Fibroblast of skin of right biceps (primary cell): Measurements from ENCODE around the gene CACNG8.

ENCODE experiments used
- DNase-seq: peaks from one replicate; pipeline ENCODE4 v3.0.0-alpha.2; 2013

Gene CACNG8

DNA sequence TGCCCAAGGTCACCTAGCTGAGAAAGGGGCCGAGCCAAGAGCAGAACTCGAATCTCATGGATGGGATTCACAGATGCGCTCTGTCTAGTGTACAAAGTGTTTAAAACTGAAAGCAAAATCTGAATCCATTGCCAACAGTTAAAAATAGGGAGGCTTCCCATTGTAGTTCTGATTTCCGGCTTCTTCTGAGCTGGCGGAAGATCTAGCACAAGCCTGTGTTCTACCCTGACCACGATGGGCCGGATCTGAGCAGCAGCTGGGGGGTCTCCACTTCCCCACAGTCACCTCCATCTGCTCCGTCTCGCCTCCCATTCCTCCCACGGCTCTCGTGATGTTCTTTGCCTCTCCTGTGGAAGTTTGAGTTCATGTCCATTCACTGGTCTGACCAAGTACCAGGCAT, 2.4 kb downstream of the CACNG8 start:
- no peak for DNase-seq

DNA sequence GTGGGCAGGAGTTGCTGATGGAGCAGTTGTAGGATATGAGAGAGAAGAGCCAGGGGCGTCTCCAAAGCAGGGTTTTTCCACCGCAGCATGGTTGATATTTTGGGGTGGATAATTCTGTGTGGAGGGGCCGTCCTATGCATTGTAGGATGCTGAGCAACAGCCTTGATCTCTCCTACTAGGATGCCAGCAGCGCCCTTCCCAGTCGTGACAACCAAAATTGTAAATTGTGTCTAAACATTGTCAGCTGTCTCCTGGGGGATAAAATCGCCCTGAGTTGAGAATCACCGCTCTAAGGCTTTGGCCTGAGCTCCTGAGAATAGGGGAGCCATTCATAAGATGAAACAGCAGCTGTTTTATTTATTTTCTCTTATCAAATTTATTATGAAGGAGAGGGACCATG, 4.2 kb downstream of the CACNG8 start:
- no peak for DNase-seq

DNA sequence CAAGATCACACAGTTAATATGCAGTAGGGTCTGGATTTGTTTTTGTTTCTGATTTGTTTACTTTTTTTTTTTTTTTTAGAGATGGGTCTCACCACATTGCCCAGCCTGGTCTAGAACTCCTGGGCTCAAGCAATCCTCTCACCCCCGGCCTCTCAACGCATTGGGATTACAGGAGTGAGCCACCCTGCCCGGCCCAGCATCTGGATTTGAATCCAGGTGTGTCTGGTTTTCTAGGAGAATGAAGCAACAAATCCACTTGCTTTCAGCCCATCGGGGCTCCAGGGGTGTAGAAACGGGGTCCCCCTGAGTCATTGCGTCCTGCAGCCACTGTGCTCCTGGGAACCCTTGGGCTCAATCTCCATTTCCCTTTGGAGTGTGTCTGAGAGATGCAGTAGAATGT, 6.6 kb downstream of the CACNG8 start:
- no peak for DNase-seq

DNA sequence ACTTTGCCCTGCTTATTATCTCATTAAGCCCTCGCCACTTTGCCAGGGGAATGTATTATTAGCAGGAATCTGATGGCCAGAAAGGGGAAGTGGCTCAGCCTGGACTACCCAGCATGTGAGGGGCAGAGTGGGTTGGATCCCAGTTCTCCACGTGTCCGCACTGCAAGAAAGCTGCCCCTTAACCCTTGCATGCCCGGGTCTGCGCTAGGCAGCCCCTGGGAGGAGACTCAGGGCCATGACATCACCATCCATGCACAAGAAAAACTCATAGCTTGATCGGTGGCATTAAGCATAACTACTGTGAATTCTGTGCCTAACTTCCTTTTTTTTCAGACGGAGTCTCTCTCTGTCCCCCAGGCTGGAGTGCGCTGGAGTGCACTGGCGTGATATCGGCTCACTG, 8.9 kb downstream of the CACNG8 start:
- DNase-seq, result no peak

DNA sequence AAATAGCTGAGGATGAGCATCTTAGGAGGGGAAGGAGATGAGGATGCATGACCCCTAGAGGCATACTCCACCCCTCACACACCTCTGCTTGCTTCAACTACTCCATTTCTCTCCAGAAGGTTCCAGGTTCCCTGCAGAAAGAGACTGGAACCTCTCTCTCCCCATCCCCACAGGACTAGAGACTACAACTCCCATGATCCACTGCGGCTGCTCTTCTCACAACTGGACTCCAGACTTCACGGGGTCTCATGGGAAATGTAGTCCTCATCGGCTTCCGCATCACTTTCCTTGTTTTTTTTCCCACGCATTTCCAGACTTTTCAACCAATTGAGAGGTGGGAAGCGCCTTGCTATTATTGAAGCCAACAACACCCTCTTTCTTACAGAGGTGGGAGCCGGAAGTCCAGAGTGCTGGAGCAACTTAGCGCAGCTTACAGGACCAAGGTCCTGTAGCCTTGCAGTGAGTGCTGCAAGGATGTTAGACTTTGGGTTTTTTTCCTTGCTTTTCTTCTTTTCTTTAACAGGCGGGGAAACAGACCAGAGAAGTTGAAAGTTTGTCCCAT, 14.8 kb downstream of the CACNG8 start:
- peak; percentile 81 for DNase-seq

DNA sequence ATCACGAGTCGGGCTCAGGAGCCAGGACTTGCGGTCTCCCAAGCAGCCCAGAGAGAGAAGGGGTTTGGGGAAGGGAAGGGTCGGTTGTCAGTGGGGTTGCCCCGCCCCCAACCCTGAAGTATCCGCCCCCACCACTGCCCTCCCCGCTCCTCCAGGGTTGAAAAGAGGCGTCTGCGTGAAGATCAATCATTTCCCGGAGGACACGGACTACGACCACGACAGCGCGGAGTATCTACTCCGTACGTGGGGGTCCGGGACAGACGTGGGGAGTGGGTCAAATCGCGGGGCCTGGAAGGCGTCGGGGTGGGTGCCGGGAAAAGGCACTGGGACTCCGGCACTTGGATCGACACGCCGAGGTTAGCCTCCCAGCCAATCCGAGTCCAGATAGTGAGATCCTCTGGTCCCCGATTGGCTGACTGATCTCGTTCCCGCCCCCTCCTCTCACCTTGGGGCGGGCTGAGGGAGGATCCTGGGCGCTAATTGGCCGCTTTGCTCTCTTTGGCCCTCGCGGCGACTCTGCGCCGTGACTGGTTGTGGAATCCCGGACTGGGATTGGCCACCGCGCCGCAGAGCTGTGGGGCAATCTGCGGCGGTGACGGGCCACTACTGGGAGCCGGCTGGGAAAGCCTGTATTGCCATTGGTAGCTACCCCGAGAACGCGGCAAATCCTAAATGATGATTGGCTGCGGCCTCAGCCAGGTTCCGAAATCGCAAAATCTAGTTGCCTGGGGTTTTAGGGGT, 15.4 kb downstream of the CACNG8 start:
- peak; percentile 84 for DNase-seq

DNA sequence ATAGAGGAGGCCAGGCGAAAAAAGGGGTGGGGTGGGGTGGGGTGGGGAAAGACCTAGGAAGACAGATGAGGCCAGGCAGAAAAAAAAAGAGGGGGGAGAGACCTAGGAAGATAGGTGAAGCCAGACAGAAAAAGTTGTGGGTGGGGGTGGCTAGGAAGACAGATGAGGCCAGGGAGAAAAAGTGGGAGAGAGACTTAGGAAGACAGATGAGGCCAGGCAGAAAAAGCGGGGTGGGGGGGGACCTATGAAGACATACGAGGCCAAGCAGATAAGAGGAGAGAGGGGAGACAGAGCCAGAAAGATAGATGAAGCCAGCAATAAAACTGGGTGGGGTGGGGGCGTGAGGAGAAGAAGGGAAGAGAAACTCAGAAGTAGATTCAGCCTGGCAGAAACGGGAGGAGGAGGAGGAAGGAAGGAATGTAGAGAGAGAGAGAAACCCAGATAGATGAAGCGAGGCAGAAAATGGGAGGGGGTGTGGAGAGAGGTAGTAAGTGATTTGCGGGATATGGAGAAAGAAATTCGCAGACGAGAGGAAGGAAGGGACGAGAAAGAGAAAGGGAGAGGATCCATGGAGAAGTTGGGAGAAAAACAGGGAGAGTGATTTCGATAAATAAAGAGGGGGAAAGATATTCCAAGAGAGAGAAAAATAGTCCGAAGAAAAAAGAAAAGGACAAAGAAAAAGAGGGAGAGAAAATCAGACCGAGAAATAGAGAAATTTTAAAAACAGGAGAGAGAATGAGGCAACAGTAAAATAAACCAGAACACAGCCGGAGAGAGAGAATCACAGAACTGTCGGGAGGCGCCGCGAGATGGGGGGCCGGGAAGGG, 16.5 kb downstream of the CACNG8 start:
- DNase-seq, result no peak

DNA sequence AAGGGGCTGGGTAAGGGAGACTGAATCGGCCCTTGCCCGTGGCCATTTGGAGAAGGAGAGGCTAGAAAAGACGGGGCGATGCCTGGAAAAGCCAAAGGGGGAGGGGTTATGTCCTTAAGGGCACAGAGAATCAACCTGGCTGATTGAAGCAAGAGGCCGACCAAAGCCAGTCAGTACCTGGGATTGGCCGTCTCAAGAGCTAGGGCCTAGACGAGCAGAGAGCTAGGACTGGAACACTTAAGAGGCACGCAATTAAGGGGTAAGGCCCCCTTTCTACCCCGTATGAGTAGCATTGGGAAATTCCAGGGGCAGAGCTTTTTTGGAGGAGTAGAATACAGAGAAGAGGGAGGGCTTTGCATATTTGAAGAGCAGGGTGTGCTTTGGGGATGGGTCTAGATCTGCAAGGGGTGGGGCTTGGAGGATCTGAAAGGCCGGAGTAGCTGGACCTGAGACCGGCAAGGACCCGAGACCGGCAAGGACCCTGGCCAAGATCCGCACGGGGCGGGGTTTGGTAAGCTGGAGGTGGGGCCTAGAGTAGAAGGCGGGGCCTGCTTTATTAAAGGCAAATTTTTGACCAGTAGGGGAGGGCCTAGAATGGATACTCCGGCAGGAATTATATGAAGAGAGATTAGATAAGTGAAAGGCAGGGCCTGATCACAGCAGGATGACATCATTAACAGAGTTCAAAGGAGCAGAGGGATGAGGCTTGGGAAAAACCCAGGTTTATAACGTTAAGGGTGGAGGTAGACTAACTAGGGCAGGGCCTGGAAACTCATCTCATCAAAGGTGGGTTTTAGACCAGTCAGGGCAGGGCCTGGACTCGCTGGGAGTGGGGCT, 18.0 kb downstream of the CACNG8 start:
- no peak for DNase-seq

DNA sequence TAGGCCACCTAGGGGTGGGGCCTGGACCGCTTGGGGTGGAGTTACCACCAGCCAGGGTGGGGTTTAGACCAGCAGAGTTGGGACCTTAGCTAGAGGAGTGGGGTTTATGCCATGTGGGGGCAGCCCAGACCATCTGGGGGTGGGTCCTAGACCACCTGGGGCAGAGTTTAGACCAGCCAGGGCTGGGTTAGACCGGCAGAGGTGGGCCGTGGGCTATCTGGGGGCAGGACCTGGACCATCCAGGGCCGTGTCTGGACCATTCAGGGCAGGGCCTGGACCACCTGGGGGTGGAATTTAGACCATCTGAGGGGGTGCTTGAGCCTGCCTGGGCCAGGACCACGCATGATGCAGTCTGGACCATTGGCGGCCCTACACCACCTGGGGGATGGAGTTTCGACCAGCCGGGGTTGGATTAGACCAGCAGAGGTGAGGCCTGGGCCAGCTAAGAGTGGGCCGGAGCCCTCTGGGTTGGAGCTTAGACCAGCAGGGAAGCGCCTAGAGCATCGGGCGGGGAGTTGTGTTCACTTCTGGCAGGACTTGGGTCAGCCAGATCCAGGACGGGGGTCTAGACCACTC, 18.7 kb downstream of the CACNG8 start:
- DNase-seq, result no peak

DNA sequence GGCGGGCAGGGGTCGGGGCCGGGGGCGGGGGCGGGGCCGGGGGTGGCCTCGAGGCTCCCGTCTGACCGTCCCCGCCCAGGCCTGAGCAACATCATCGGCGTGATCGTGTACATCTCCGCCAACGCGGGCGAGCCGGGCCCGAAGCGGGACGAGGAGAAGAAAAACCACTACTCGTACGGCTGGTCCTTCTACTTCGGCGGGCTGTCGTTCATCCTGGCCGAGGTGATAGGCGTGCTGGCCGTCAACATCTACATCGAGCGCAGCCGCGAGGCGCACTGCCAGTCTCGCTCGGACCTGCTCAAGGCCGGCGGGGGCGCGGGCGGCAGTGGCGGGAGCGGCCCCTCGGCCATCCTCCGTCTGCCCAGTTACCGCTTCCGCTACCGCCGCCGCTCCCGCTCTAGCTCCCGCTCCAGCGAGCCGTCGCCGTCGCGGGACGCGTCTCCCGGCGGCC, 19.3 kb downstream of the CACNG8 start:
- no peak for DNase-seq

DNA sequence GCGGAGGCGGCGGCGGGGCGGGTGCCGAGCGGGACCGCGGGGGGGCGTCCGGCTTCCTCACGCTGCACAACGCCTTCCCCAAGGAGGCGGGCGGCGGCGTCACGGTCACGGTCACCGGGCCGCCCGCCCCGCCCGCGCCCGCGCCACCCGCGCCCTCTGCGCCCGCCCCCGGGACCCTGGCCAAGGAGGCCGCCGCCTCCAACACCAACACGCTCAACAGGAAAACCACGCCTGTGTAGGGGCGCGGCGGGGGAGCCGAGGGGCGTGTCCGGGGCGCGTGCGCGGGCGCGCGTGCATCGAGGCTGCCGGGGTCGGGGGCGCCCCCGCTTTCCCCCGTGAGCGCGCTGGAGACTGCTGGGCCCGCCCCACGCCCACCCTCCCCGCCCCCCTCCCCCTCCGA, 19.9 kb downstream of the CACNG8 start:
- DNase-seq, result no peak

DNA sequence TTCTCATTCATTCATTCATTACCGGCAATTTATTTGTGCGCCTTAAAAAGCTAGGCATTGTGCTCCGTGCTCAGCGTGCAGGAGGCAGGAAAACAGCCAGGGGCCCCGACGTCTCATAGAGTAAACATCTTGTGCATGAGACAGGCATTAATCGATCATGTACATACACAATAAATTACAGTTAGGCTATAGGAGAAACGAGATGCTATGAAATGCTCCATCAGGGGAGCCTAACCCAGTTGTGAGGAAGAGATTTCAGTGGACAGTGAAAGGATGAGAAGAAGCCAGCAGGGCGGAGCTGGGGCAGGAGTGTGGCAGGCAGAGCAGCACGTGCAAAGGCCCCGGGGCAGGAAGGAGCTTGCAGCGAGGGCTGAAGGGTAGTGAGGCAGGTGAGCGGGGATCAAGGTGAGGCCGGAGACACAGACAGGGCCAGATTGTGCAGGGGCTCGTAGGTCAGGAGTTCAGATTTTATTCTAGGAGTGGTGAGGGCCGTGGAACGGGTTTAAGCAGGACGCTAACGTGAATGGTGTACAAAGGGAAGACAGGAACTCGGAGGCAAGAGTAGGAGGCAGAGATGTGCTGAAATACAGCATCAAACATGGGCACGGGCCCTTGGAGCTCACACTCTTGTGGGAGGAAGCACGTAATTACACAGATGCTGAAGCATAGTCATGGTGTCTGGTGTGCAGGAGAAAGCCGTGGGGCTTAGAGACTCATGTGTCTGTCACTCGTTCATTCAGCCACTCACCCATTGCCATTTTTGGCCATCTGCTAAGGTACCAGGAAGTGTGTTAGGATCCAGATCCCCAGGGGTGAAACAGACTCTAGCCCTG, 20.9 kb downstream of the CACNG8 start:
- DNase-seq, result no peak

DNA sequence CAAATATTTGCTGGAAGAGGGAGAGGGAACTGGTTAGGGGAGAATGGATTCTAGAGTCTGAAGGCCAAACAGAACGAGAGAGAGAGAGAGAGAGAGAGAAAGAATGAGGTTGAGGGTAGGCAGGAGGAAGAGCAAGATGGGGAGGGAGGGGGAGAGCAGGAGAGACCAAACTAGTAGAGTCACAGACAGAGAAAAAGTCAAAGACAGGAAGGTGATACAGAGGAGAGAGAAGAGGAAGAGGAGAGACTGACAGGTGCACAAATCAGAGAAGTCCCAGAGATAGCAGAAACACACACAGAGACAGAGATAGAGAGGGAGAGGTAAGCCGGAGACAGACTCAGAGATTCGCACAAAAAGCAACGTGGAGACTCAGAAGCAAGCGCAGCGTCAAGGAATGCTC, 23.1 kb downstream of the CACNG8 start:
- no peak for DNase-seq

DNA sequence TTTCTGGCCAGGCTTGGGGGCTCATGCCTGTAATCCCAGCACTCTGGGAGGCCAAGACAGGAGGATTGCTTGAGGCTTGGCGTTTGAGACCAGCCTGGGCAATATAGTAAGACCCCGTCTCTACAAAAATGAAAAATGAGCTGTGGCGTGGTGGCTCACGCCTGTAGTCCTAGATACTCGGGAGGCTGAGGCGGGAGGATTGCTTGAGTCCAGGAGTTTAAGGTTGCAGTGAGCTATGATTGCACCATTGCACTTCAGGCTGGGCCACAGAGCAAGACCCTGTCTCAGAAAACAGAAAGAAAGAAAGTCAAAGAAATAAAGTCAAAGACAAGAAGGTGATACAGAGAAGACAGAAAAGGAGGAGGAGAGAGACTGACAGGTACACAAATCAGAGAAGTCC, 26.2 kb downstream of the CACNG8 start:
- DNase-seq, result no peak

DNA sequence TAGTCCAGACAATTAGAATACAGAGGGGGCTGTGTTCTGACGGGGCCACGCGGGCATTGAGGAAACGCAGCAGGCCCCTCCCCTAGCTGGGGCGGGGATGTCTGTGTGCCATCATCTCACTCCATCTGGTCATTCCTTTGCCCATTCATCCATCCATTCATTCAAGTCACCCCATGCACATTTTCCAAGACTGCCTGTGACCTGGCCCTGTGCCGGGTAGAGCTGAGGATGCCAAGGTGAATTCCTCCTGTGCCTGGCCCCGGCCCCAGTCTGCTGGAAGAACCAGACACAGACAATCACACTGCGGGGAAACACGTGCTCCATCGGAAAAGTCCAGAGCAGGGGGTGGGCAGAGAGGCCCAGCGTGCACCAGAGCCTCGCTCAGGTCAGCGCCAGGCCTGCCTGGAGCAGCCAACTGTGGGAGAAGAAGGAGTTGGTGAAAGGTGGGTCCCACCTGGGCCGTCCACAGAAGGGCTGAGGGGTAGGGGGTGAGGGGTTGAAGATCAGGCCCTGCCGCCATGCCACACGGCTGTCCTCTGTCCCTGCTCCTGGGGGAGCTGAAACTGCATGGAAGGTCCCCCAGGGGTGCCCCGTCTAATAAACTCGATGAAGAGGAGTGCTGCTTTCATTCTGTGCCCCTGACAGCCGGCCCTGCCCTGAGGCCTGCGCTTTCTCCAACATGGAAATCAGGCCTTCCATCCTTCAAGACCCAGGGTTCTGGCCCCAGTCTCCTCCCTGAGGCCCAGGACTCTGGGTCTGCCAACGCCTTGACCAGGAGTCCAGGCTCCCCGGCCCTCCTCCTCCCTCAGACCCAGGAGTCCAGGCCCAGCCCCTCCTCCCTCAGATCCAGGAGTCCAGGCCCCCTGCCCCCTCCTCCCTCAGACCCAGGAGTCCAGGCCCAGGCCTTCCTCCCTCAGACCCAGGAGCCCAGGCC, 27.1 kb downstream of the CACNG8 start:
- DNase-seq, result no peak

DNA sequence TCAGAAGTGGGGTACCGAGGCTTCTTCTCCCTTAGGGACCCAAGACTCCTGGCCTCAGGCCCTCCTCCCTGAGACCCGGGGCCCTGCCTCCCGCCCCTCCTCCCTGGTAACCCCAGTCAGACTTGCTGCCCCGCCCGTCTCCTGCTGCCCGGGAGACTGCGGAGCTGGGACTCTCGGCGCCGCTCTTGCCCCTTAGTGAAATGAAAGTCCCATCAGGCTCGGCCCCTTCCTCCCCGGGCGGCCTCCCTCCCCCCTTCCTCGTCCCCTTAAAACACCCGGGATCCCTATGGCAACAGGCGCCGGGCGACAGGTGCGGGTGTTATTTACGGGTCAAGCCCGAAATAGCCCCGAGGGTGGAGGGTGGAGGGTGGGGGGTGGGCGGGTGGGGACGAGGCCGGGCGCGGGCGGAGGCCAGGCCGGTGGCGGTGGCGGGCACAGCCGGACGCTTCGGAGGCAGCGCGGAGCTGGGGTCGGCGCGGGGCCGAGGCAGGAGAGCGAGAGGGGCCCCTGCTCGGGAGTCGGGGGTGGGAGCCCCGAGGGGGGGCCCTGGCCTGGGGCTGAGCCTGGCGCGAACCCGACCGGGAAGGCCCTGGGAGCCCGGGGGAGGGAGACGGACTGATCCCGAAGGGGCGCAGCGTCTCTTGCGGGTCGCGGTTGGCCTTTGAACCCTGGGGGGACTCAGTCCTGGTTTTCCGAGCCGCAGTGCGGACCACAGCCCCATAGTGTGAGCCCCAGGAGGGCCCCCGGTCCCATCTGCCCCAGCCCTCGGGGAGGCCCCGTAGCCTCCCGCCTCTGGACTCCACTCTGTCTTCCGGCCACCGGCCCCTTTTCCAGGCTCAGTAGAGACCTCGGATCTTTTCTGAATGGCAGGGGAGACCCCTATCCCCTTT, 28.7 kb downstream of the CACNG8 start, which contains the start of gene CACNG6:
Gene CACNG6, plus strand, starts transcription at position 414 of the 890 bp plus-strand sequence. CDS start 1,241 bp downstream, outside the sequence.
- DNase-seq, result no peak

DNA sequence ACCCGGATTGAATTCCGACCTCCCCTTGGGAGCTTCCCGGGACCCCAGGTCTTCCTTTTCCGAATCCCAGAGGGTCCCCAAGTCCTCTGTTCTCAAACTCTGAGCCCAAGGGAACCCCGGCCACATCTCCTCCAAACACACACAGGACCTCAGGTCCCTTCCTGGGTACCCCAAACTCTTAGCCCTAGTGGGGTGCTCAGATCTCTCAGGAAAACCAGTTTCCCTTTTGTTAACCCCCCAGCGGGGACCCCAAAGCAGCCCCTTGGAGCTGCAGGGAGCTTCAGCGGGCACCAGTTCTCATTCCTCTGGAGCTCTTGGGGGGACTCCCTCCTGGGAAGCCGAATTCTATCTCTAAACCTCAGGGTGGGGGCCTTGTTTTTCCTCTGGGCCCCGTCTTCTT, 29.5 kb downstream of the CACNG8 start:
- no peak for DNase-seq

DNA sequence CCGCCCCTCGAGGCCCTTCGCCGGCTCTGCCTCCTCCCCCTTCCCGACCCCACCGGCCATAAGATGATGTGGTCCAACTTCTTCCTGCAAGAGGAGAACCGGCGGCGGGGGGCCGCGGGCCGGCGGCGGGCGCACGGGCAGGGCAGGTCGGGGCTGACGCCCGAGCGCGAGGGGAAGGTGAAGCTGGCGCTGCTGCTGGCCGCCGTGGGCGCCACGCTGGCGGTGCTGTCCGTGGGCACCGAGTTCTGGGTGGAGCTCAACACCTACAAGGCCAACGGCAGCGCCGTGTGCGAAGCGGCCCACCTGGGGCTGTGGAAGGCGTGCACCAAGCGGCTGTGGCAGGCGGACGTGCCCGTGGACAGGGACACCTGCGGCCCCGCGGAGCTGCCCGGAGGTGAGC, 30.1 kb downstream of the CACNG8 start:
- DNase-seq, result no peak

DNA sequence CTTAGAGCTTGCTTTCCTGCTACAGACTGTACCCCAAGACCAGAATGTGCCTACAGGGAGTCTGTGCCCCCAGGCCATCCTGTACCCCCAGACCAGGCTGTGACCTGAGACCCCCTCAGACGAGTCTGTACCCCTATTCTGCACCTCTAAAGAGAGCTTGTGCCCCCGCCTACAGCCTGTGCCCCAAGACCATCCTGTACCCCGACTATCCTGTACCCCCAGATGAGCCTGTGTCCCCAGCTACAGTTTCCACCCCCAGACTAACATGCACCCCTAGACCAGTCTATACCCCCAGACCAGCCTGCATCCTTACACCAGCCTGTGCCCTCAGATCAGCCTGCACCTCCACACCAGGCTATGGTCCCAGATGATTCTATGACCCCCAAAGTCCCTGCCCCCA, 30.7 kb downstream of the CACNG8 start:
- DNase-seq, result no peak
